Suprapubic skin (tissue), 3 donors: ENCODE results near the gene IRX4.

Source experiments
- CTCF ChIP-seq, 2 donors: fragments of 200-600 bp in 1 of 2; fragments of 450-650 bp in 1 of 2; sonication (generic) in 1 of 2; IDR thresholded peaks; one replicate each; pipeline ENCODE4 v1.5.1; 2016 to 2019; ENCODE audit warnings: antibody characterized with exemption in 2 of 2, mild to moderate bottlenecking in 1 of 2, moderate library complexity in 1 of 2
- POLR2A ChIP-seq, 2 donors: fragments of 450-650 bp; IDR thresholded peaks; one replicate each; pipeline ENCODE4 v1.6.1; 2017; ENCODE audit warnings: antibody characterized with exemption in 2 of 2, mild to moderate bottlenecking in 2 of 2, moderate library complexity in 2 of 2

GRCh38 chr5:1905108-1905507 lies 22.4 kb upstream of the IRX4 start:
- TF ChIP-seq POLR2A (IDR thresholded peaks at IDR 0.05) (no peak), CTCF (IDR thresholded peaks at IDR 0.05) (no peak)
